K562 (cell line): Measurements from ENCODE around the gene HTR3B. TPM values are rescaled to one million over a fixed set of nuclear protein-coding genes. Genes with fewer than 3 reads are reported as not detected.
A peak's percentile ranks its signal among the peaks of the same experiment; 100 is the strongest.

Source experiments
- ATF1 ChIP-seq, 2 experiments: fragments of 450-650 bp in 1 of 2; IDR thresholded peaks; 2 replicates each; pipeline ENCODE4 v1.6.1; 2016; ENCODE audit warnings: missing compliant biosample characterization in 1 of 2, missing genetic modification characterization in 1 of 2
- CREB1 ChIP-seq, 2 experiments: sonication (generic) in 1 of 2; formaldehyde crosslinking in 1 of 2; IDR thresholded peaks; 2 replicates each; pipeline versions ENCODE4 v1.6.1 to v1.8.0; 2012 to 2022; ENCODE audit warnings: inconsistent platforms in 1 of 2, mild to moderate bottlenecking in 1 of 2, missing genetic modification reagents in 1 of 2, moderate library complexity in 1 of 2
- EWSR1 ChIP-seq: fragments of 450-650 bp; IDR thresholded peaks from 2 replicates; pipeline ENCODE4 v1.6.1; 2018; ENCODE audit warnings: borderline replicate concordance, mild to moderate bottlenecking, low read depth, moderate library complexity; ENCODE audit not compliant: partially characterized antibody
- HEY1 ChIP-seq: fragments of 250-450 bp; sonication (Bioruptor Pico); IDR thresholded peaks from 2 replicates; pipeline ENCODE4 v1.5.0; 2020; ENCODE audit warnings: mild to moderate bottlenecking, moderate library complexity, borderline replicate concordance
- KDM2B ChIP-seq: fragments of 250-450 bp; sonication (Bioruptor Pico); IDR thresholded peaks from 2 replicates; pipeline ENCODE4 v1.8.0; 2021; ENCODE audit warnings: mild to moderate bottlenecking, moderate library complexity
- KHSRP ChIP-seq: fragments of 450-650 bp; IDR thresholded peaks from 2 replicates; pipeline ENCODE4 v1.6.1; 2017
- MECOM ChIP-seq: fragments of 250-450 bp; sonication (Bioruptor Pico); IDR thresholded peaks from 2 replicates; pipeline ENCODE4 v1.8.0; 2022; ENCODE audit warnings: inconsistent platforms
- POLR2AphosphoS5 ChIP-seq: IDR thresholded peaks from 2 replicates; pipeline ENCODE4 v1.6.1; 2011; ENCODE audit warnings: mild to moderate bottlenecking, low read depth, low read length, moderate library complexity; ENCODE audit not compliant: control insufficient read depth, insufficient read depth
- RAD21 ChIP-seq, 2 experiments: fragments of 250-450 bp in 1 of 2; fragments of 450-650 bp in 1 of 2; sonication (Bioruptor Pico) in 1 of 2; formaldehyde crosslinking in 1 of 2; IDR thresholded peaks in 1 of 2; conservative IDR thresholded peaks in 1 of 2; 2 replicates each; pipeline versions ENCODE4 v1.4.0 to v1.8.0; 2020 to 2022; ENCODE audit warnings: mild to moderate bottlenecking in 2 of 2, moderate library complexity in 1 of 2
- SP1 ChIP-seq: sonication (generic); formaldehyde crosslinking; IDR thresholded peaks from 2 replicates; pipeline ENCODE4 v1.8.1; 2022; ENCODE audit warnings: mild to moderate bottlenecking, missing genetic modification reagents
- SRSF1 ChIP-seq: fragments of 200-400 bp; formaldehyde crosslinking; IDR thresholded peaks from 2 replicates; pipeline ENCODE4 v1.6.1; 2017; ENCODE audit warnings: mild to moderate bottlenecking, low read depth, low read length, moderate library complexity
- TAF9B ChIP-seq: fragments of 450-650 bp; IDR thresholded peaks from 2 replicates; pipeline ENCODE4 v1.6.1; 2018; ENCODE audit warnings: mild to moderate bottlenecking; ENCODE audit not compliant: partially characterized antibody
- ZC3H8 ChIP-seq: fragments of 450-650 bp; IDR thresholded peaks from 2 replicates; pipeline ENCODE4 v1.6.1; 2017
- ZNF324 ChIP-seq: fragments of 250-450 bp; sonication (Bioruptor Pico); IDR thresholded peaks from 2 replicates; pipeline ENCODE4 v1.4.0; 2020; ENCODE audit warnings: mild to moderate bottlenecking
- ZNF354B ChIP-seq: fragments of 250-450 bp; sonication (Bioruptor Pico); IDR thresholded peaks from 2 replicates; pipeline ENCODE4 v1.4.0; 2020
- polyA plus RNA-seq, 8 experiments: library from polyadenylated mRNA; depleted of rRNA in 4 of 8; stranded (reverse) in 5 of 8; unstranded in 3 of 8; fragments of >200 nt; fragmentation: Nextera tagmentation in 2 of 8; fragmentation: Illumina TruSeq in 1 of 8; extraction: Ambion mirVana in 2 of 8; extraction: Trizol in 1 of 8; gene quantifications; 2 replicates each; pipeline versions ENCODE4 v1.2.1 to v1.2.3, GENCODE V29; 2011 to 2014; ENCODE audit warnings: inconsistent platforms in 1 of 8, missing spikeins in 1 of 8
- total RNA-seq, 7 experiments: library from RNA; depleted of rRNA in 6 of 7; stranded (reverse); fragments of >200 nt in 6 of 7; fragmentation: Illumina TruSeq in 2 of 7; extraction: Trizol in 2 of 7; gene quantifications; 2 replicates each; pipeline versions ENCODE4 v1.2.1 to v1.2.3, GENCODE V29; 2011 to 2021; ENCODE audit warnings: low replicate concordance in 1 of 7
- TF ChIP-seq, protein P1 (sequence below): fragments of 250-450 bp; sonication (Bioruptor Pico); IDR thresholded peaks from 2 replicates; pipeline ENCODE4 v1.5.0; 2021; ENCODE audit warnings: mild to moderate bottlenecking, moderate library complexity
- TF ChIP-seq, protein P2 (sequence below): fragments of 450-650 bp; IDR thresholded peaks from 2 replicates; pipeline ENCODE4 v1.6.1; 2016; ENCODE audit warnings: low read depth, mild to moderate bottlenecking, moderate library complexity
- TF ChIP-seq, protein P3 (sequence below), 2 experiments: fragments of 450-650 bp; IDR thresholded peaks; 2 replicates each; pipeline ENCODE4 v1.6.1; 2018; ENCODE audit warnings: mild to moderate bottlenecking in 2 of 2, low read depth in 1 of 2; ENCODE audit not compliant: partially characterized antibody in 2 of 2

Gene HTR3B
- total and polyA plus RNA-seq, 9 of the 15 experiments (the other 6 are each of a cell fraction or from before 2014, with no cell fraction given) = not detected

DNA sequence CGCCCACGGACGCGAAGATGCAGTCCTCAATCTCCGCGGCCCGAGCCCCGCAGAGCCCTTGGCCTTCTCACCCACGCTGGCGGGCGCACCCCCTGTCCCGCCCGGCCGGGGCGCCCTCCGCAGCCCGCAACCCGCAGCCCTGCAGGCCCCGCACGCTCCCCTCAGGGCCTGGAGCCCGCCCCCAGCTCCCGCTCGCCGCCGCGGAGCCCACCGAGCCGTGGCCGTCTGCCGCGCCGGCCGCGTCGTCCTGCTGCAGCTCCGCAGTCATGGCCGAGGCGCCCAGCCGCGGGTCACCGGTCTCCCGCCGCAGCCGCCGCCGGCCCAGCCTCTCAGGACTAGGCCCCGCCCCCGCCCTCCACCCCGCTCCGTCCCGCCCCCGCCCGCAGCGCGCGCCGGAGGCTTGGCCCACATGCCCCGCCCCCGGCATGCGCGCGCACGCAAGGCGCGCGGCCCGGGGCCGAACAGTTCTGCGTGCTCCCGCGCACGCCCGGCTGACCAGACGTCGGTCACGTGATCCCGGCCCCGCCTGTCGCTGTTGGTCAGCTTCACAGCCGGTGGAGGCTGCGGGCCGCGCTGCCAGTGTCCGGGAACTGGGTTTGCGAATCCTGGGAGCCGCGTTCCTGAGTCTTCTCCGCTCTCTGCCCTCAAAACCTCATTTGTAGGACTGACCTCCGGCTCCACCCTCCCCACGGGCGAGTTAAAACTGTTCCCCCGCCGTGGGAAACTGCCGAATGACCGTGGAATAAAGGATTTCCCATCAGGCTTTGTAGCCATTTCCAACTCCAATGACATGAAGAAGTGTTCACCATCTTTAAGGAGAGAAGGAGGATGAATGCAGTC is 29.1 kb upstream of the HTR3B start, which contains the start of gene USP28 (continued):
- no peak for TF ChIP-seq EWSR1
- TF ChIP-seq, protein P1, sequence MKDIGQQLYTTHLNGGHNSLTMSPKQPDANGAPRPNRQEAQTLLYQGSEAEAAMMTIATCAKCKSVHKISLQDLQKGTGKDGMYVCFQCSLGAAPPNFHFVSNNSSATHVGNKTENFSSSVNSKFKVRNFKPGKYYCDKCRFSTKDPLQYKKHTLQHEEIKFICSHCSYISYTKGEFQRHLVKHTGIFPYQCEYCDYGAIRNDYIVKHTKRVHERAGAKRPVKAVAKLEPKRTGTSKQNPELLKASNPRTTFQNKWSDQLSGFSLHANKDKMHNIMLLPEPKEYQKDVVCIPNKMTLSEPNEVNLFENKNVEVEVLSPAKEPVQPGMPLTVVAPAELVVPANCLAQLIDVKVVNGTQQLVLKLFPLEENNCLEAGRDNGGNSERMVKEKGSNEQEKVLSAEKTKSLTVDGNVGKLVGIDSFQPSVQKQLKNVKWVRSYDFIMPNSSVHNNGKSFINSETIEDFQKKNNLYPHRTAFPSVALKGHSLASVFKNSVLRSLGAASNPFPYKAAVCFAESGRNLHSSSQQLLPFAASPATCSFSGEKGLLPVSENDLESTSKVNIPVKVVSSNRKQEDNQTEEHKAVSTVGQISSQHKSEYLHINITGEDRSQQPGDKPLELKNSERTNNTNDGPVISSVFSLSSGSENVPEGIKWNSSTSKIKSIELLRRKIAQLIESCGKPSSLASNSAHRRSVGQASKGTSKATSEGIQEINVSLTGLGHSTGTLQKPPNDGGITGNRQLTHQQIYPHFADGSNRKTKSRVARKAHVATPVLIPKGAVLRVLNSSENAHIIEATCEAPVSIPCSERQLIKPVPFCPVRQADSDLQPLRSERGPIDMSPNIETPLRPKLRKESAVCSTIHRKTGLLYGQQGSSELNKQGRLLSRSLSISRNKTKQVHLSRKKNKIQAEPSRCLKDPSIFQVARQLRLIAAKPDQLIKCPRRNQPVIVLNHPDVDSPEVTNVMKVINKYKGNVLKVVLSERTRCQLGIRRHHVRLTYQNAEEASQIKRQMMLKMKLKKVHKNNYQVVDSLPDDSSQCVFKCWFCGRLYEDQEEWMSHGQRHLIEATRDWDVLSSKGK (CRISPR knock-in tag) = no peak
- TF ChIP-seq, protein P2, sequence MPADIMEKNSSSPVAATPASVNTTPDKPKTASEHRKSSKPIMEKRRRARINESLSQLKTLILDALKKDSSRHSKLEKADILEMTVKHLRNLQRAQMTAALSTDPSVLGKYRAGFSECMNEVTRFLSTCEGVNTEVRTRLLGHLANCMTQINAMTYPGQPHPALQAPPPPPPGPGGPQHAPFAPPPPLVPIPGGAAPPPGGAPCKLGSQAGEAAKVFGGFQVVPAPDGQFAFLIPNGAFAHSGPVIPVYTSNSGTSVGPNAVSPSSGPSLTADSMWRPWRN = no peak
- no peak for TF ChIP-seq ZC3H8
- no peak for TF ChIP-seq ZNF324 (CRISPR knock-in tag)
- no peak for TF ChIP-seq ATF1 (CRISPR knock-in tag; IDR thresholded peaks at IDR 0.05)
- peak; percentile 53 for TF ChIP-seq ATF1 (tag; IDR thresholded peaks at IDR 0.05)
- TF ChIP-seq MECOM (CRISPR knock-in tag) = peak; percentile 45; the same call in 1 of the 2 replicates
- peak; percentile 91 for TF ChIP-seq TAF9B
- TF ChIP-seq KDM2B = peak; percentile 38; the same call in 1 of the 2 replicates
- TF ChIP-seq POLR2AphosphoS5 = peak; percentile 93
- TF ChIP-seq HEY1 = no peak
- no peak for TF ChIP-seq RAD21 (CRISPR knock-in tag; conservative IDR thresholded peaks at IDR 0.05 in 1 of 2, IDR thresholded peaks at IDR 0.05 in 1 of 2)
- TF ChIP-seq KHSRP = no peak
- TF ChIP-seq SRSF1 = no peak
- no peak for TF ChIP-seq ZNF354B (CRISPR knock-in tag)
- 0 out of 2 replicates have a peak, but pooled peaks have one; percentile 9 for TF ChIP-seq CREB1 (IDR thresholded peaks at IDR 0.05)
- peak; percentile 50; the same call in 1 of the 2 replicates for TF ChIP-seq CREB1 (CRISPR knock-in tag; IDR thresholded peaks at IDR 0.05)
- peak; percentile 53; the same call in 1 of the 2 replicates for TF ChIP-seq SP1
- TF ChIP-seq, protein P3, sequence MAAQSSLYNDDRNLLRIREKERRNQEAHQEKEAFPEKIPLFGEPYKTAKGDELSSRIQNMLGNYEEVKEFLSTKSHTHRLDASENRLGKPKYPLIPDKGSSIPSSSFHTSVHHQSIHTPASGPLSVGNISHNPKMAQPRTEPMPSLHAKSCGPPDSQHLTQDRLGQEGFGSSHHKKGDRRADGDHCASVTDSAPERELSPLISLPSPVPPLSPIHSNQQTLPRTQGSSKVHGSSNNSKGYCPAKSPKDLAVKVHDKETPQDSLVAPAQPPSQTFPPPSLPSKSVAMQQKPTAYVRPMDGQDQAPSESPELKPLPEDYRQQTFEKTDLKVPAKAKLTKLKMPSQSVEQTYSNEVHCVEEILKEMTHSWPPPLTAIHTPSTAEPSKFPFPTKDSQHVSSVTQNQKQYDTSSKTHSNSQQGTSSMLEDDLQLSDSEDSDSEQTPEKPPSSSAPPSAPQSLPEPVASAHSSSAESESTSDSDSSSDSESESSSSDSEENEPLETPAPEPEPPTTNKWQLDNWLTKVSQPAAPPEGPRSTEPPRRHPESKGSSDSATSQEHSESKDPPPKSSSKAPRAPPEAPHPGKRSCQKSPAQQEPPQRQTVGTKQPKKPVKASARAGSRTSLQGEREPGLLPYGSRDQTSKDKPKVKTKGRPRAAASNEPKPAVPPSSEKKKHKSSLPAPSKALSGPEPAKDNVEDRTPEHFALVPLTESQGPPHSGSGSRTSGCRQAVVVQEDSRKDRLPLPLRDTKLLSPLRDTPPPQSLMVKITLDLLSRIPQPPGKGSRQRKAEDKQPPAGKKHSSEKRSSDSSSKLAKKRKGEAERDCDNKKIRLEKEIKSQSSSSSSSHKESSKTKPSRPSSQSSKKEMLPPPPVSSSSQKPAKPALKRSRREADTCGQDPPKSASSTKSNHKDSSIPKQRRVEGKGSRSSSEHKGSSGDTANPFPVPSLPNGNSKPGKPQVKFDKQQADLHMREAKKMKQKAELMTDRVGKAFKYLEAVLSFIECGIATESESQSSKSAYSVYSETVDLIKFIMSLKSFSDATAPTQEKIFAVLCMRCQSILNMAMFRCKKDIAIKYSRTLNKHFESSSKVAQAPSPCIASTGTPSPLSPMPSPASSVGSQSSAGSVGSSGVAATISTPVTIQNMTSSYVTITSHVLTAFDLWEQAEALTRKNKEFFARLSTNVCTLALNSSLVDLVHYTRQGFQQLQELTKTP (IDR thresholded peaks at IDR 0.05; ENCODE audit: low read depth in 1 of 2, partially characterized antibody in 2 of 2) = peak; percentile 76 to 81
